HUES64 (cell line): ENCODE results near the gene ZNF516.

Experiments used
- H3K27ac ChIP-seq: 2 replicates; pipeline ENCODE4 v1.7.0; 2013; ENCODE audit warnings: low read depth, low read length, inconsistent platforms
- H3K27me3 ChIP-seq: 2 replicates; pipeline ENCODE4 v1.6.1; 2013; ENCODE audit warnings: mild to moderate bottlenecking, low read length; ENCODE audit not compliant: insufficient read depth
- H3K36me3 ChIP-seq: 2 replicates; pipeline ENCODE4 v1.6.1; 2013; ENCODE audit warnings: mild to moderate bottlenecking, low read length; ENCODE audit not compliant: insufficient read depth
- H3K4me1 ChIP-seq: 2 replicates; pipeline ENCODE4 v1.6.1; 2013; ENCODE audit warnings: mild to moderate bottlenecking, low read length, moderate library complexity; ENCODE audit not compliant: insufficient read depth
- H3K4me3 ChIP-seq: 2 replicates; pipeline ENCODE4 v1.5.1; 2013; ENCODE audit warnings: mild to moderate bottlenecking, low read length, moderate library complexity
- H3K9ac ChIP-seq: 2 replicates; pipeline ENCODE4 v1.6.1; 2013; ENCODE audit warnings: mild to moderate bottlenecking, low read depth, low read length
- H3K9me3 ChIP-seq: 2 replicates; pipeline ENCODE4 v1.6.1; 2013; ENCODE audit warnings: low read depth, low read length; ENCODE audit not compliant: insufficient read depth
- WGBS: fragments of 150-250, 120-280 bp; methylation state at CpG from one replicate; pipeline ENCODE4 v1.1.7; 2013; ENCODE audit warnings: missing lambda C conversion rate; 5-methylcytosine and 5-hydroxymethylcytosine counted together

The ZNF516 gene

GRCh38 chr18:76388261-76388660 is 106.8 kb downstream of the ZNF516 start:
- Histone ChIP-seq H3K36me3 (no peaks in the 10 kb centered on the region), H3K27me3 (no peaks in the 10 kb centered on the region), H3K9me3 (no peaks in the 10 kb centered on the region), H3K27ac (no peak overlapping the region), H3K4me1 (no peaks in the 10 kb centered on the region), H3K4me3 (no peak overlapping the region), H3K9ac (no peak overlapping the region)
- WGBS: 94% methylated on average over 7 of the region's 7 CpGs

GRCh38 chr18:76387608-76388007 is 107.4 kb downstream of the ZNF516 start:
- Histone ChIP-seq H3K36me3 (no peaks in the 10 kb centered on the region), H3K9me3 (no peaks in the 10 kb centered on the region), H3K4me1 (no peaks in the 10 kb centered on the region), H3K27me3 (no peaks in the 10 kb centered on the region), H3K27ac (no peak overlapping the region), H3K4me3 (no peak overlapping the region), H3K9ac (no peak overlapping the region)
- 96% methylated on average over 8 of the region's 8 CpGs for WGBS

GRCh38 chr18:76386886-76387285 is 108.2 kb downstream of the ZNF516 start:
- no peaks in the 10 kb centered on the region for H3K4me1 ChIP-seq
- 93% methylated on average over 13 of the region's 13 CpGs for WGBS
- H3K9ac ChIP-seq: no peak overlapping the region
- H3K9me3 ChIP-seq: no peaks in the 10 kb centered on the region
- no peak overlapping the region for H3K27ac ChIP-seq
- H3K27me3 ChIP-seq: no peaks in the 10 kb centered on the region
- no peaks in the 10 kb centered on the region for H3K36me3 ChIP-seq
- no peak overlapping the region for H3K4me3 ChIP-seq

GRCh38 chr18:76386071-76386470 is 109.0 kb downstream of the ZNF516 start:
- H3K9me3 ChIP-seq: no peaks in the 10 kb centered on the region
- H3K4me3 ChIP-seq: no peak overlapping the region
- H3K27me3 ChIP-seq: no peaks in the 10 kb centered on the region
- H3K9ac ChIP-seq: no peak overlapping the region
- WGBS: 91% methylated on average over 7 of the region's 7 CpGs
- H3K4me1 ChIP-seq: no peaks in the 10 kb centered on the region
- no peak overlapping the region for H3K27ac ChIP-seq
- H3K36me3 ChIP-seq: no peaks in the 10 kb centered on the region

- Histone ChIP-seq H3K9ac (no peak overlapping the region), H3K27ac (no peak overlapping the region), H3K27me3 (no peaks in the 10 kb centered on the region), H3K9me3 (no peaks in the 10 kb centered on the region), H3K36me3 (no peaks in the 10 kb centered on the region), H3K4me3 (no peak overlapping the region), H3K4me1 (peaks cover under 1% of the 10 kb centered on the region; the same call in 1 of the 2 replicates)
- WGBS: 91% methylated on average over 10 of the region's 10 CpGs
These were observed 109.4 kb downstream of the ZNF516 start for GRCh38 chr18:76385681-76385975.

- WGBS: 95% methylated on average over 34 of the region's 35 CpGs
- H3K27ac ChIP-seq: no peak overlapping the region
- no peak overlapping the region for H3K9ac ChIP-seq
- no peaks in the 10 kb centered on the region for H3K36me3 ChIP-seq
- no peaks in the 10 kb centered on the region for H3K27me3 ChIP-seq
- no peaks in the 10 kb centered on the region for H3K9me3 ChIP-seq
- peaks cover 2% of the 10 kb centered on the region; the same call in 1 of the 2 replicates for H3K4me1 ChIP-seq
- no peak overlapping the region for H3K4me3 ChIP-seq
These were observed 110.0 kb downstream of the ZNF516 start for GRCh38 chr18:76384861-76385680.

GRCh38 chr18:76384114-76384790 is 110.8 kb downstream of the ZNF516 start:
- Histone ChIP-seq H3K4me3 (no peak overlapping the region), H3K27me3 (no peaks in the 10 kb centered on the region), H3K27ac (no peak overlapping the region), H3K9me3 (no peaks in the 10 kb centered on the region), H3K4me1 (peaks cover 2% of the 10 kb centered on the region; the same call in 1 of the 2 replicates), H3K36me3 (0 out of 2 replicates have a peak, but pooled peaks cover 5% of the 10 kb centered on the region), H3K9ac (no peak overlapping the region)
- WGBS: 95% methylated on average over 23 of the region's 30 CpGs

GRCh38 chr18:76383636-76384035 is 111.4 kb downstream of the ZNF516 start:
- no peaks in the 10 kb centered on the region for H3K27me3 ChIP-seq
- H3K36me3 ChIP-seq: 0 out of 2 replicates have a peak, but pooled peaks cover 10% of the 10 kb centered on the region
- H3K9me3 ChIP-seq: no peaks in the 10 kb centered on the region
- no peak overlapping the region for H3K27ac ChIP-seq
- whole genome bisulfite sequencing: 96% methylated on average over 13 of the region's 13 CpGs
- H3K4me3 ChIP-seq: no peak overlapping the region
- peaks cover 2% of the 10 kb centered on the region; the same call in 1 of the 2 replicates for H3K4me1 ChIP-seq
- H3K9ac ChIP-seq: no peak overlapping the region

GRCh38 chr18:76382275-76382674 is 112.8 kb downstream of the ZNF516 start:
- no peaks in the 10 kb centered on the region for H3K27me3 ChIP-seq
- no peaks in the 10 kb centered on the region for H3K9me3 ChIP-seq
- no peak overlapping the region for H3K4me3 ChIP-seq
- no peak overlapping the region for H3K27ac ChIP-seq
- peaks cover 2% of the 10 kb centered on the region; the same call in 1 of the 2 replicates for H3K4me1 ChIP-seq
- peaks cover 14% of the 10 kb centered on the region; the same call in 1 of the 2 replicates for H3K36me3 ChIP-seq
- no peak overlapping the region for H3K9ac ChIP-seq
- WGBS: 95% methylated on average over 8 of the region's 8 CpGs

- Histone ChIP-seq H3K27me3 (no peaks in the 10 kb centered on the region), H3K4me1 (peaks cover 2% of the 10 kb centered on the region; the same call in 1 of the 2 replicates), H3K4me3 (no peak overlapping the region), H3K27ac (peak overlapping the region; percentile 7; the same call in 1 of the 2 replicates), H3K36me3 (peaks cover 14% of the 10 kb centered on the region; the same call in 1 of the 2 replicates), H3K9me3 (no peaks in the 10 kb centered on the region), H3K9ac (no peak overlapping the region)
- WGBS: 58% methylated on average over 26 of the region's 26 CpGs
These were observed 114.1 kb downstream of the ZNF516 start for GRCh38 chr18:76380791-76381405.

GRCh38 chr18:76380127-76380729 is 114.8 kb downstream of the ZNF516 start:
- 89% methylated on average over 19 of the region's 19 CpGs for WGBS
- no peak overlapping the region for H3K9ac ChIP-seq
- H3K27me3 ChIP-seq: no peaks in the 10 kb centered on the region
- peaks cover 14% of the 10 kb centered on the region; the same call in 1 of the 2 replicates for H3K36me3 ChIP-seq
- no peak overlapping the region for H3K27ac ChIP-seq
- peaks cover 2% of the 10 kb centered on the region; the same call in 1 of the 2 replicates for H3K4me1 ChIP-seq
- H3K9me3 ChIP-seq: no peaks in the 10 kb centered on the region
- no peak overlapping the region for H3K4me3 ChIP-seq
